CD1c-positive myeloid dendritic cell (primary cell): ENCODE results near the gene MMP12.

ENCODE experiments used
- DNase-seq: peaks from one replicate; pipeline ENCODE4 v3.0.0-alpha.2; 2016; ENCODE audit errors: extremely low spot score

The MMP12 gene

DNA sequence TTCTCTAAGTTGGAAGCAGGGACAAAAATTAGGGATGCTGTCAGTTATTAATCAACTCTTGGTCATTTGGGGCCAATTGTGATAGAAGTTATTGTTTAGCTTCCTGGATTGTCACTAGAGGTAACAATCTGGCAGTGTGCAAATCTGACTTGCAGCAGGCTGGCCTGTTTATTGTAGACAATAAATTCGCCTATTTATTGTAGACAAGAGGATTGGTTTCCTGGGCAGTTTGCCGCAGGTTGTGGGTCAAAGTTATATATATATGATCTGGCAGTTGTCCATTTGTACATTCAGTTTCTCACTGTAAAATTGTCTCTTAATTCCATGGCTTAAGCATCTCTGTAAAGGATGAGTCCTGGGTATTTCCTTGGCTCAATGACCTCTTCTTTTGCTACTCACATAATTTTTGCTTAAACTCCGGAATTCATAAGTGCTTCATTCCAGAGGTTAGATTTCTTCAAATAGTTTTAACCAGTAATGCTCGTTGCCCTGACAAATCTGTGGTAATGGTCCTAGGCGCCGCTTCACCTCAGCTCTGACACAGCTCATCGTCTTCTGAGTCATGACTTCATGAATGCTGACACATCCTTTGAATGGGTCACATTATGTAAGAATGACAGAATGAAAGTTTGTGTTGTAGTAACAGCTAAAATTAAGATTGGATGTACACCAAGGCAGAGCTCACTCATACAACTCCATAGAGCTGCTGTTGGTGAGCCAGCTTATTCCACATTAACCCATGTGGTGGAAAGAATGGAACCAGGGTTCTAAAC is 23.6 kb downstream of the MMP12 start:
- DNase-seq, result no peak

DNA sequence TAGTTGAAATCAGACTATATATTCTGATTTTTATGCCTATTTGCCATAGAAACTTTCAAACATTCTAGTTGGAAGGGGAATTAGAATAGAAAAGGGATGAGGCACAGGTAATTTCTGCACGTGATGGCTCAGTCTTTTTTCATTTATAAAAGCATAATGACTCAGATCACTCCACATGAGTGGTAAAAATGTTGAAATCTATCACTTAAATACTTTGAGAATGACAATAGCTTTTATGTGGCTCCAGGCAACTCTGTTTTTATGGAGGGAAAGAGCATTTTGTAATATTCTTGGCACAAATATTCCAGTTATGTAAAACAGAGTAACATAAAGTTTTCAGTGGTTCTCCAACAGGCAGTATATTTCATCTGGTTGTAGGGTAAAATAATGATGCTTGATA is 25.5 kb downstream of the MMP12 start:
- no peak for DNase-seq

DNA sequence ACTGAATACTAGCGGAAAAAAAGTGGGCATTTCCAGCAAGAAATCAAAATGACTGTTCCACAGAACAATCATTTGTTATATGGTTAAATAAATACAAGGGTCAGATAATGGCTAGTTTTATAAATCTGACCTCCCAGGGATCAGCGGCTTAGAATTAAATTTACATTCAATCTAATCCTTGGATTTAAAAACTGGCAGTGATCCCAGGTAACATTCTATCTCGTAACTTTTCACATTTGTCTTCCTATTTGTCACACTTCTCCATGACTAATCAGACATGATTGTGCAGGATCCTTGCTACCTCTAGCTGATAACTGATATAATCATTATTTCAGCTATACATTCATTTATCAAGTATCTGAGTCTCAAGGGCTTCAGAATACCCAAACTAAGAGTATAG is 28.5 kb downstream of the MMP12 start:
- no peak for DNase-seq

DNA sequence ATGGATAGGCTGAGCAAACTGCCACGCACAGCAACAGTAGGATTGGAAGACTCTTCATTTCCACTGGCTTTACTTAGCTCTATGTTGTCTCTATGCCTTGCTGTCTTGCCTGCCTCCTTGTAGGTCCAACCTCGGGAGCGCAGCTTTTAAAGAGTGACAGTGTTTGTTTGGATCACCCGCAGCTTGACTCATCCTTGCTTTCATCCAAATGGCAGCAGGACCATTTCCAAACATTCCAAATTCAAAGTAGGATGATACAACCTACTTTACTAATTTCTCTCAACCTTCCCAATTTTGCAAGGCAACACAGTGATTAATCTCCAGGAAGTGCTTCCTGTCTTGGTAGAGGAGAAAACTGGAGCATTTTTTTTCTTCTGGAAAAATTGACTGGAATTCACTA is 31.3 kb downstream of the MMP12 start, which contains the start of gene MMP3:
MMP3 (minus strand) TSS at position 121 of the 400 bp plus-strand sequence; CDS start at position 58, 63 bp downstream.
- no peak for DNase-seq

DNA sequence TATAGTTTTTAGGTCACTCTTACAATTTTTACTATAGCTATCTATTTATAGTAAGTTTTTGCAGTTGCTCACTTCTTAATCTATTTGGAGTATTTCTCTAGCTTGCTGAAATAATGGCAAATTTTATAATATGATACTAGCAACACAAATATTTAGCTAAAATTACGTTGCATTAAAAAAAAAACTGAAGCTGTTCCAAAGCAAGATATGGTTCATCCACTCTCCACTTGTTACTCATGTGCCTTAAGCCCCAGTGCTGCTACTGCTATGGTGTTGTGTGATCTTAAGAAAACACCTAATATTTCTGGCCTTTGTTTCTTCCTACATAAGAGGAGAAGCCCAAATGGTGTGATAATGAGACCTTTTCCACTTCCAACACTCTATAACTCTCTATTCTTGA is 31.9 kb downstream of the MMP12 start:
- no peak for DNase-seq

DNA sequence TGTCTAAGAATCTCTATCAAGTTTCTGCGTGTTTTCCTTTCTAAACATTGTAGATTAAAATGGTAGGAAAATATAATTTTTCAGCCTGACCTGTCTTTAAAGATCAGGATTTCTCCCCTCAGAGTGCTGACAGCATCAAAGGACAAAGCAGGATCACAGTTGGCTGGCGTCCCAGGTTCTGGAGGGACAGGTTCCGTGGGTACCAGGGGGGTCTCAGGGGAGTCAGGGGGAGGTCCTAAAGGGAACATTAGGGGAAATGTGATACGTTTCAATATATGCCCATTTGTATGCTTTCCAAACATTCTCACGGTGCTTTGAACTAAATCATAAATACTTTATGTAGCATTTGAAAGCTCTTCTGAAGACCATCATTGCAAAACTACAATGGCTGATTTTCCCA is 34.8 kb downstream of the MMP12 start:
- no peak for DNase-seq

DNA sequence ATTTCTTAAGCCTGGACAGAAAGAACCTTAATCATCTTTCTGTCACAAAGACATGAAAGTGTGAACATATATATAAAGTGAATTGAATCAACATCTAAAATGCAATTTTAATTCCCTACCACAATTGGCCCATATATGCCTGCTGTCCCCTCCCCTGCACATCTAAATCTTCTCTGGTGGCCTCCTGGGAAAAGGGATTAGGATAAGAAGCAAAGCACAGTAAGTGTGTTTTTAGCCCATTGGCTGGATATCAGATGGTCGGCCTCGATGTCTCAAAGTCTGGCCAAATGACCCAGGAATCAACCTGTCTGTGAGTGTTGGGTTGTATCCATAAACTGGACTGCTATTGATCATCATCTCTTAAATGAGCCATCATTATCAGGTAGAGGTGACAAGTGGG is 37.1 kb downstream of the MMP12 start:
- no peak for DNase-seq

DNA sequence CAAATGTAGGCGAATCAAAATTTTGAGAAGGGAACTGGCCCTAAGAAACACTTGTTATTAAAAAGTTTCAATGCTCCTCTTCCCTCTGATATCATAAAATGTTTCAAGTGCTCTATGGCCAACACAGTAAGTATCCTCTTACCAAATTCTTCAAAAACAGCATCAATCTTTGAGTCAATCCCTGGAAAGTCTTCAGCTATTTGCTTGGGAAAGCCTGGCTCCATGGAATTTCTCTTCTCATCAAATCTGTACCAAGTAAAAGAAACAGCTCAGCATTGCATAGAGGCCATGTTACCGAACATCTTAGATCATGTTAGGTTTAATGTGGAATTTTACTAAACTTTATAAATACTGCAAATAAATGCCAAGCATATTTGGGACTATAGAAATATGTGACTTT is 37.6 kb downstream of the MMP12 start:
- DNase-seq, result no peak

DNA sequence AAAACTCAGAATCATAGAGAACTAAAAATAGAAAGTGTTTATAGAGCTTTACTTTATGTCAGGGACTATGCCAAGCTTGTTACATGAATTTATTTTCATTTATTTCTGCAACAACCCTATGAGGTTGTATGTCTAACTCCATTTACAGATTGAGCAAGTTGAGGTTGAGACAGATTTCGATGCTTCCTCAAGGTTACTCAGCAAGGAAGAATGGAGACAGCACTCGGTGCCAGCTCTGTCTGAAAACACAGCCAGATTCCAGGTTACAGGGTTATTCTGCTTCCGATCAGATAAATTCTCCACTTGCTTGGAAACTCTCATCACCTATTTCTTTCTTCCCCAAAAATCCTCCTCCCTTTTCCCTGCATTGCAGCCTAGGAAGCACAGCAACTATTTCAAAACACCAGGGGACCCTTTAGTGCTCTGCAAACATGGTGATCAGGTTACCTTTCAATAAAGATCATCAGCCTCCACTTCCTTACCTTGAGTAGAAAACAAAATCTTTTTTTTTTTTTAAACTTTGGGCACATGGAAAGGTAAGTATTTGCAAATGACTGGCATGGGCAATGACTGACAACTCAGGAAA is 38.4 kb downstream of the MMP12 start:
- DNase-seq, result no peak

DNA sequence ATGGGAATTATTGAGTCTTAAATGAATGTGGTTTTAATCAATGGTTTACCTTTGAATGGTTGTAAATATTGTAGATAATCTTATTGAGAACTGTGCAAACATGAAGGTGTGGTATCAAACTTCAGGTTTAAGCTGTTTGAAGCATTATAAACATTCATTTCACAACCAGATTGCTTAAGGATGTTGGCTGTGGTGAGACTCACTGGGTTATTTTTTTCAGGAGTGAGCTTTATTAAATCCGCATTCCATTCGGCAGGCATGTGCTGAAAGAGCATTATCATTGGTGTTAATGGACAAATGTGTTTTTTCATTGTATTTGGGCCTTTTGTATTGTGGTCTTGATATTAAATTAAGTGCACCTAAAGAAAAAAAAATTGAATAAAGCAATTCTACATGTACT is 41.1 kb downstream of the MMP12 start:
- no peak for DNase-seq

DNA sequence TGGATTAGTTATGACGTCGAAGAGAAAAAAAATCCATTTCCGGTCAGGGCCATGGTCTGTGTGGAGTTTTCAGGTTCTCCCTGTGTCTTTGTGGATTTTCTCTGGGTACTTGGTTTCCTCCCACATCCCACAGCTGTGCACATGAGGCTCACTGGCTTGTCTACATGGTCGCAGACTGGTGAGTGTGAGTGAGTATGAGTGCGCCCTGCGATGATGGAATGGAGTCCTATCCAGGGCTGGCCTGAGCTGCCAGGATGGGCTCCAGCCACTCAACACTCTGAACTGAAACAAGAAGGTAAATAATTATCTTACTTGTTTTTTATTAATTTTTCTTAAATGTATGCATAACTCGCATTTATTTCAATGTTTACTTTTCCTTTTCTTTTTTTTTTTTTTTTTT is 42.2 kb downstream of the MMP12 start:
- no peak for DNase-seq

DNA sequence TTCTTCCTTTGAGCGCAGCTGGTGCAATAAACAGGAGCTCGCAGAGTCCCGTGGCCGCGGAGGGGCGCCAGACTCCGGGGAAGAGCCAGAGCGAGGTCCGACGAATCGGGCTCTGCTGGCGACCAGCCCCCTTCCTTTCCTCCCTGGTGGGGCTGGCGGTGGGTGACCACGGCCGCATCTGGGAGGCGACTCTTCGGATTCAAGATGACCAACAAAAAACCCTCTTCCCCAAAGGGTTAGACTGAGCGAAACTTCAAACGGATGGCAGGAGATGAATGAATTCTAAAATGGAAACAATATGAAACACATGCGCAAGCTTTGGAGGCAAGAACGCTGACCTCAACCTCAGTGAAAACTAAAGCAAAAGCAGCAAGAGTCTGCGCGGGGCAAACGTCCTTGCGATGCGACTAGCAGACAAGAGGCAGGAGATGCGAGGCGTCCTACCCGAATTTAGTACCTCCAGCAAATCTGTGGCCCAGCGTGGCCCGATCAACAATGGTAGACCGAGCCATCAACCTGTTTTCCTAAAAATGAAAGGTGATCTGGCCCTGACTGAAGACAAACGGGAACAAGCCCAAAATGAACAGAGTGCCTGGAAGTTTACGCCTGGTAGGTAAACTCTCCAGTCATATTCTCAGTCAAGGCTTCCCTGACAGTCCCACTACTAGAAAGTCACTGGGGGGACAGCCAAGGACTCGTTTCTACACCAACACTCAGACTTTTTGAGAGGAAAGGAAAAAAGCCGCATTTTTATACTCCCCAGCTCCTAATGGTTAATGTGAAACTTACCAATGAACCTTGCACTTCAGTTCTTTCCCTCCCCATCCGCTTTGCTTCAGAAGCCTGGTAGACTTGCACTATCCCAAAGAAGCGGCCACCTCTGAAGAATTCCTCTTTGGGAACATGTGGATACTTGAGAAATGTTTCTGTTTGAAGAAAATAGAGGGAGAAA is 43.0 kb downstream of the MMP12 start:
- peak; percentile 41 for DNase-seq

DNA sequence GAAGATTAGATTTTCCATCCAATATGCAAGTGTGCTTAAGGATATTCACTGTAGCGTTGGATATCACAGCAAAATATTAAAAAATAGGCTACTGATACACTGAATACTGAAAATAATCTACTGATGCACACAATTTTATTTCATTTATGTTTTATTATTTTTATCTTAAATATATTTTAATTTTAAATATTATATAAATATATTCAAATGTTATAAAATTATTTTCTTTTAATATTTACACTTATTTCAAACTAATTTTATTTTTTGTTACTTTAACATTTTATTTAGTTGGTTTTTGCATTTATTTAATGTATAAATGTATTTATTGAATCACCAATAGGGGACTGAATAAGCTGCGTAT is 43.7 kb downstream of the MMP12 start:
- DNase-seq, result no peak

DNA sequence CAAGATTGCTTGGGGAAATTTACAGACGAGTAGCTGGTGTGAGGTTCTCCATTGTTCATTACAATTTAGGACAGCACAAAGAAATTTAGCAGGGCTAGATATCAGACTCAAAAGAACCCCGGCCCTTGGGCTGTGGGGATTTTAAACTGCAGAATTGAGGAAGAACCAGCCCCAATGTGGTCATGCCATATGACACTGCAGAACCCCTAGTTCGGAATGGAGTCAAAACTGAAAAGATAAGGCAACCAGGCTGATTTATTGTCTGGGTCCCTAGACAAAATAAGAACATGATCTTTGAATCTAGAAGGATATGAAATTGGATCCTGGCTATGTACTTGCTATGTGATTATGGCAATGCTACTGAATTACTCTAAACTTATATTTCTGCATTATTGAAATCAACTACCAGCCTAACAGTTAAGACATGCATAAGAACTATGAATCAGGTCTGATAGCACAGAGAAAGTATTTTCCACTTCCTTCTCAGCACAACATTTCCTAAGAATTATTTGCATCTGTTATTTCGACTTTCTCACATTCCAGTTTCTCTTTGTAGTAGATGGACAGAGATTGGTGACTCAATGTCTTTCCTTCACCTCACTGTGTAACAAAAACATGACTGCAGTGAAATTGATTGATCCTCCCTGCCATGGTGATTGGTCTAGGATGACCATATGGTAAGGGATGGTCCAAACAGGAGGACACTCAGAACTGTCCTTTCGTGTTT is 44.6 kb downstream of the MMP12 start:
- DNase-seq, result no peak

DNA sequence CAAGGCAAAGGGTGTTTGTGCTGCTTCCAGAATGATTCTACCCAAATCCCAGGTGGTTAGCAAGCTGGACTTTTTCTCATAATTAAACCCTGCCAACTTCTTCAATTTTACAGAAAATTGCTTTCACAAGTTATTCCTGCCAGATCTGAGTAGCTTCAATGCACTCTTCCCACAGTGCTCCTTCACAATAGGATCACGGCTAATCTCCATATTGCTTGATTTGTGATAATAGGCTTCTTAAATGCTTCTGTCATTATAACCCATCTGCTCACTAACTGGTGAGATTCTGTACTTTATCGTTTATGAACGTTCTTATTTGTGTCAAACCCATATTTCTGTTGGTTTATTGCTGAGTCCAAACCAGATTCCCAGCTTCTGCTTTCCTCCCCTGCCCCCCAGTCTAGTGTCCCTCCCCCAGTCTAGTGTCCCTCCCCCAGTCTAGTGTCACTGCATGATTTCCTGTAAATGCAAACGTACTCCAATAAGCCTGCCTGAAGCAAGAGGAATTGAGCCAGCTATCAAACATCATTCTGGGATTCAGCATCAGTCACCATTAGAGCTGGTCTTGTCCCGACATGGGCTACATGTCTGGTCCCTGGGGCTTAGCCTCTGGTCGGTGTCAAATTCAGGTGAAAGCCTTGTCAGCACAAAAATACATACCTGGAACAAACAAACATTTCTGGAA is 45.3 kb downstream of the MMP12 start:
- no peak for DNase-seq

DNA sequence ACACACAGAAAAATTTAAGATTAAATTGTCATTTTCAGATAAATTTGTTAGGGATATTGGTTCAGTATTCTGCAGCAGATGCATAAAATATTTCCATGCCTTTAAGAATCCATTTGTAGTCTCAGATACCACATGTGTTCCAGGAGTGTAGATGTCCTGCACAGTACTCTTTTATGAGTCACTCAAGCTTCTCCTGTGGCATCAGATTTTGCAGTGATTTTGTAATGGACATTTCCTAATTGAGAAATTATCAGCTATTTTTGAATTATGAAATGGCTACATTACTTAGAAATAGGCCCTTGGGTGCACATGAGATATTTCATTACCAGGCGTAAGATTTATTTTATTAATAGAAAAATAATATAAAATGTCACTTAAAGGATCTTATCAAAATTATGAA is 50.2 kb downstream of the MMP12 start:
- no peak for DNase-seq

DNA sequence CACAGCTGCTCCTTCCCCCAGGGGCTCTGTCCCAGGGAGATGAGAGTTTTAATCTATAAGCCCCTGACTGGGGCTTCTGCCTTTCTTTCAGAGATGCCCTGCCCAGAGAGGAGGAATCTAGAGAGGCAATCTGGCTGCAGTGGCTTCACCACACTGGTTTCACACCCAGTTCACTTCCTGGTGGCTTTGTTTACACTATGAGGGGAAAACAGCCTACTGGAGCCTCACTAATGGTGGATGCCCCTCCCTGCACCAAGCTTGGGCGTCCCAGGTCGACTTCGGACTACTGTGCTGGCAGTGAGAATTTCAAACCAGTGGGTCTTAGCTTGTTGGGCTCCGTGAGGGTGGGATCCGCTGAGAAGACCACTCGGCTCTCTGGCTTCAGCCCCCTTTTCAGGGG is 55.3 kb downstream of the MMP12 start:
- no peak for DNase-seq

DNA sequence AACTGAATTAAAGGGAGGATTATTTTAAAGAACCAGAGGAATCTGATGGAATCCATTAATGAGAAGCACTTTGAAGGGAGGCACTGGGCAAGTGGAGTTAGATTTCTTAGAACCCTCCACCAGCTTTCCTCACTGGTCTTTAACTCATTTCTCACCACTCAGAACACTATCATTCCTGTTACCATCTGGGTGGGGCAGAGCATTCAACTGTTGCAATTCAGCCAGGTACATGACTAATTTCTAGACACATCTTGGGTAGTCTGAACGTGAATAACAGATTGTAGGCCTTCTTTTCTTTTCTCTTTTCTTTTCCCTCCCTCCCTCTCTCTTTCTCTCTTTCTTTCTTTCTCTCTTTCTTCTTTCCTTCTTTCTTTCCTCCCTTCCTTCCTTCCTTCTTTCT is 61.3 kb downstream of the MMP12 start:
- DNase-seq, result no peak
